ENCODE measurements around the gene PTPRN2.

PTPRN2 gene

DNA sequence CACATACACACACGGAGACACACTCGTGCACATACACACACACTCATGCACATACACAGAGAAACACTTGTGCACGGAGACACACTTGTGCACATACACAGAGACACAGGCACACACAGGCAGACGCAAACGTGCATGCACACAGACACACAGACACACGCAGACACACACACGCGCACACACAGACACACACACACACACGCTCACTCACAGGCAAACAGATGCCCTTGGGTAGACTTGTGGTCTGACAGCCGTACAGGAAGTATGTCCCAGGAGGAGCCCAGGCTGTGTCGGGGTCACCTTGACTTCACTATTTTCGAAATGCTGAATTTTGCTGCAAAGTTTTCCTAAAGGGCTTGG, 712.8 kb downstream of the PTPRN2 start:
- no peak for DNase-seq (ENCODE audit: extremely low spot score)
- TF ChIP-seq, protein P1, sequence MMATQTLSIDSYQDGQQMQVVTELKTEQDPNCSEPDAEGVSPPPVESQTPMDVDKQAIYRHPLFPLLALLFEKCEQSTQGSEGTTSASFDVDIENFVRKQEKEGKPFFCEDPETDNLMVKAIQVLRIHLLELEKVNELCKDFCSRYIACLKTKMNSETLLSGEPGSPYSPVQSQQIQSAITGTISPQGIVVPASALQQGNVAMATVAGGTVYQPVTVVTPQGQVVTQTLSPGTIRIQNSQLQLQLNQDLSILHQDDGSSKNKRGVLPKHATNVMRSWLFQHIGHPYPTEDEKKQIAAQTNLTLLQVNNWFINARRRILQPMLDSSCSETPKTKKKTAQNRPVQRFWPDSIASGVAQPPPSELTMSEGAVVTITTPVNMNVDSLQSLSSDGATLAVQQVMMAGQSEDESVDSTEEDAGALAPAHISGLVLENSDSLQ (IDR thresholded peaks at IDR 0.05): no peak
- TF ChIP-seq L3MBTL2 (conservative IDR thresholded peaks at IDR 0.05) (no peak), BHLHE40 (IDR thresholded peaks at IDR 0.05; ENCODE audit: borderline replicate concordance) (no peak), LEF1 (IDR thresholded peaks at IDR 0.05; ENCODE audit: borderline replicate concordance) (no peak), CTBP1 (IDR thresholded peaks at IDR 0.05; ENCODE audit: borderline replicate concordance) (no peak), HDGF (IDR thresholded peaks at IDR 0.05; ENCODE audit: borderline replicate concordance) (no peak), SP1 (IDR thresholded peaks at IDR 0.05) (no peak), ARNT (IDR thresholded peaks at IDR 0.05) (no peak), FOXK2 (IDR thresholded peaks at IDR 0.05) (no peak), TARDBP (IDR thresholded peaks at IDR 0.05) (no peak), ELF4 (IDR thresholded peaks at IDR 0.05) (no peak), ZNF384 (IDR thresholded peaks at IDR 0.05) (no peak), FOXM1 (IDR thresholded peaks at IDR 0.05; ENCODE audit: borderline replicate concordance) (no peak), FOXA1 (IDR thresholded peaks at IDR 0.05) (no peak), SUZ12 (IDR thresholded peaks at IDR 0.05) (no peak), NFRKB (IDR thresholded peaks at IDR 0.05) (no peak)
- ChIA-PET CTCF (no interaction called here), POLR2A (no interaction called here)

DNA sequence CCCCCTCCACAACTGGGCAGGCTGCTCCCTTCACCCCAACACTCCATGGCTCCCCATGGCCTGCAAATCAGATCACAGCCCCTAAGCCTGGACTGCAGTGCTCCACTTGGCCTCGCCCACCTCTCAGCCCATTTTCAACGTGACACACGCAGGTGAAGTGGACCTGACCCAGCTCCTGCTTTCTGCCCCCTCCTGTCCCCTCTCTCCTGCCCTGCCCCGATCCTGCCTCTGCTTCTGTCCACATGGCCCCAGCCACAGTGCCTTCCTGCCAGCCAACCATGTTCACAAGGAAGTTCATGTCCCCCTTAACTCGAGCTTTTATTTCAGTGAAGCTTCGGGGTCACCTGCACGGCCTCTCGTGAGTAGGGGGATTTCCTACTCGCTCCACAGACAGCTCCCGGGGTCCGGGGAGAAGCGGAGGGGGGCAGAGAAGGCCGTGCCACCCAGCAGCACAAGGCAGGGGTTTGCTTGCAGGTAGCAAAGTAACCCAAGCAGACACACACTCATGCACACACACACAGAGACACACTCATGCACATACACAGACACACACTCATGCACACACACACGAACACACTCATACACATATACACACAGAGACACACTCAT, 713.3 kb downstream of the PTPRN2 start:
- POLR2A ChIA-PET: no interaction called here
- CTCF ChIA-PET: no interaction called here

DNA sequence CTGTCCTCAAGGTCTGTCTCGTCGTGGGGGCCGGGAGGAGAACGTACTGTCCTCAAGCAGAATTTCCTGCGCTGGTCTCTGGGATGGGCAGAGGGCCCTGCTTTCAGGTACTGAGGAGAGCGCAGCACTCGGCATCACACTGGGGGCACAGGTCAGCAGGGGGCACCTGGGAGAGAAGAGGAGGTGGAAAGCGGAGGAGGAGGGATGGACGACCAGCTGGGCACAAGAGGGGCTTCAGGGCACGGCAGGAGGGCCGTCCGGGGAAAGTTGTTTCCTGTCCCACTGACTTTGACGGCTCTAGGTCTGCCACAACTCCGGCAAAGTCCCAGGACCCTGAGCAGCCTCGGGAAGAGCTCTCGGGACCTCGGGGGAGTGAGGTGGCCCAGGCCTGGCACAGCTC, 714.0 kb downstream of the PTPRN2 start:
- ChIA-PET POLR2A (no interaction called here), CTCF (no interaction called here)
- DNase-seq (ENCODE audit: extremely low spot score): no peak
- TF ChIP-seq FOXM1 (IDR thresholded peaks at IDR 0.05; ENCODE audit: borderline replicate concordance): no peak
- no peak for TF ChIP-seq LEF1 (IDR thresholded peaks at IDR 0.05; ENCODE audit: borderline replicate concordance)
- TF ChIP-seq ZNF384 (IDR thresholded peaks at IDR 0.05): no peak
- no peak for TF ChIP-seq NFRKB (IDR thresholded peaks at IDR 0.05)

More for the DNA sequence above, 713.3 kb downstream of the PTPRN2 start:
- TF ChIP-seq, protein P1 (IDR thresholded peaks at IDR 0.05): no peak
- no peak for TF ChIP-seq FOXK2 (IDR thresholded peaks at IDR 0.05)
- DNase-seq (ENCODE audit: extremely low spot score): no peak

DNA sequence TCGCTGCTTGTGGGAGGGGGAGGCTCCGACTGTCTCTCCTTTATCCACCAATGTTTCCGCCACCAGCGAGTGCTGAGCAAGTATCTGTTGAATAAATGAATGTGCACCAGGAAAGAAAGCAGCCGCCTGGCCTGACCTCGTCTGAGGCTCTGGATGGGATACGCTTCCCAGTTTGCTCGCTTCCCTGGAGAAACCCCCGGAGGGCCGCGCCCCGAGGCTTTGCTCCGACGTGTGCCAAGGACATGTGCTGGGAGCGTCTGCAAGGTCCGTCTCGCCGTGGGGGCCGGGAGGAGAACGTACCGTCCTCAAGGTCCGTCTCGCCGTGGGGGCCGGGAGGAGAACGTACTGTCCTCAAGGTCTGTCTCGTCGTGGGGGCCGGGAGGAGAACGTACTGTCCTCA, 714.4 kb downstream of the PTPRN2 start:
- POLR2A ChIA-PET: no interaction called here
- CTCF ChIA-PET: no interaction called here
- TF ChIP-seq SUZ12 (IDR thresholded peaks at IDR 0.05): no peak
- no peak for TF ChIP-seq FOXM1 (IDR thresholded peaks at IDR 0.05; ENCODE audit: borderline replicate concordance)
- no peak for DNase-seq (ENCODE audit: extremely low spot score)

DNA sequence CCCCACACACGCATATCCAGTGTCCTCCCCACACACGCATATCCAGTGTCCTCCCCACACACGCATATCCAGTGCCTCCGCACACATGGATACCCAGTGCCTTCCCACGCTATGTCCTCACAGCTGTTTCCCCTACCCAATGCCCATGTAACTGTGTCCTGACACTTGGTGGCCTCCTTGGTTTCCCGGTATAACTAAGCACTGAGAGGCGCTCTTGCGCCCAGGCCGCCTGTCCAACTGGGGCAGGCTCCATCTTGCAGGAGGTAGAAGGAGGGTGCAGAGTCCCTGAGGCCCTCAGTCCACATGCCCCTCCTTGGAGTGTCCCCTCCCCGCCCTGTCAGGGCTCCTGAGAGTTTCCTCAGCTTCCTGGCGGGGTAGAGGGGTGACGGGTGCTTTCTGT, 715.2 kb downstream of the PTPRN2 start:
- no peak for TF ChIP-seq HDGF (IDR thresholded peaks at IDR 0.05; ENCODE audit: borderline replicate concordance)
- TF ChIP-seq ARNT (IDR thresholded peaks at IDR 0.05): no peak
- no peak for TF ChIP-seq NFRKB (IDR thresholded peaks at IDR 0.05)
- no peak for TF ChIP-seq ELF4 (IDR thresholded peaks at IDR 0.05)
- no peak for TF ChIP-seq FOXA1 (IDR thresholded peaks at IDR 0.05)
- TF ChIP-seq CTBP1 (IDR thresholded peaks at IDR 0.05; ENCODE audit: borderline replicate concordance): no peak
- TF ChIP-seq FOXK2 (IDR thresholded peaks at IDR 0.05): no peak
- TF ChIP-seq SP1 (IDR thresholded peaks at IDR 0.05): no peak
- TF ChIP-seq, protein P1 (IDR thresholded peaks at IDR 0.05): no peak
- no peak for TF ChIP-seq LEF1 (IDR thresholded peaks at IDR 0.05; ENCODE audit: borderline replicate concordance)
- TF ChIP-seq ZNF384 (IDR thresholded peaks at IDR 0.05): no peak
- TF ChIP-seq TARDBP (IDR thresholded peaks at IDR 0.05): no peak
- TF ChIP-seq FOXM1 (IDR thresholded peaks at IDR 0.05; ENCODE audit: borderline replicate concordance): no peak
- no peak for TF ChIP-seq BHLHE40 (IDR thresholded peaks at IDR 0.05; ENCODE audit: borderline replicate concordance)
- CTCF ChIA-PET: no interaction called here
- POLR2A ChIA-PET: no interaction called here
- no peak for DNase-seq (ENCODE audit: extremely low spot score)

DNA sequence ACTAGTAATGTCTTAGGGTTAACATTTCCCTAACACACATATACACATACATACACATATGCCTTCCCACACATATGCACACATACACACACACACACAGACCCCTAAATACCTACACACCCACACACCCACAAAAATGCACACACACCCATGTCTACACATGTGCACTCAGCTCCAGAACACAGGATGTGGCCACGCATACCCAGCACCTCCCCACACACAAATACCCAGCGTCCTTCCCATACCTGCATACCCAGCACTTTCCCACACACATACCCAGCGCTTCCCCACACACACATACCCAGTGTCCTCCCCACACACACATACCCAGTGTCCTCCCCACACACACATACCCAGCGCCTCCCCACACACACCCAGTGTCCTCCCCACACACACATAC, 715.9 kb downstream of the PTPRN2 start:
- POLR2A ChIA-PET: no interaction called here

More for the DNA sequence above, 715.9 kb downstream of the PTPRN2 start:
- no peak for DNase-seq (ENCODE audit: extremely low spot score)
- CTCF ChIA-PET: interaction anchor here (0.7 kb wide), 1 partner anchor 978 kb away, joined by 3 read pairs; no protein-coding TSS in a partner anchor
- TF ChIP-seq FOXK2 (IDR thresholded peaks at IDR 0.05) (no peak), NFRKB (IDR thresholded peaks at IDR 0.05) (no peak), FOXA1 (IDR thresholded peaks at IDR 0.05) (no peak), FOXM1 (IDR thresholded peaks at IDR 0.05; ENCODE audit: borderline replicate concordance) (no peak), SP1 (IDR thresholded peaks at IDR 0.05) (no peak), LEF1 (IDR thresholded peaks at IDR 0.05; ENCODE audit: borderline replicate concordance) (no peak), ZNF384 (IDR thresholded peaks at IDR 0.05) (no peak), TARDBP (IDR thresholded peaks at IDR 0.05) (no peak)
- TF ChIP-seq, protein P1 (IDR thresholded peaks at IDR 0.05): no peak
